ENCODE data around the gene ZPBP. TPM values are rescaled to one million over a fixed set of nuclear protein-coding genes. Genes with fewer than 3 reads are reported as not detected.

ZPBP gene
- total and polyA plus RNA-seq, 2 experiments from 2014 or later = not detected

GRCh38 chr7:50121286-50121685 lies 28.2 kb upstream of the ZPBP start:
- Histone ChIP-seq H3K79me2 (no peaks in the 10 kb centered on the region), H3K27me3 (peaks cover 5% of the 10 kb centered on the region), H3K27ac (no peak overlapping the region), H3K4me2 (no peak overlapping the region), H3K9me2 (replicated peaks; ENCODE audit: insufficient read depth) (no peaks in the 10 kb centered on the region), H3K36me3 (replicated peaks; ENCODE audit: insufficient read depth, low read depth) (no peaks in the 10 kb centered on the region), H3K4me1 (ENCODE audit: insufficient read depth) (no peaks in the 10 kb centered on the region), H4K20me1 (ENCODE audit: insufficient read depth, poor library complexity, severe bottlenecking) (no peaks in the 10 kb centered on the region), H3K4me3 (no peak overlapping the region), H2AFZ (no peak overlapping the region), H3K9me3 (ENCODE audit: low read depth) (no peaks in the 10 kb centered on the region)
- TF ChIP-seq EZH2phosphoT487 (IDR thresholded peaks at IDR 0.05; ENCODE audit: low read depth, severe bottlenecking, unreplicated experiment) = no peak
- no peak for TF ChIP-seq EZH2 (IDR thresholded peaks at IDR 0.05; ENCODE audit: borderline replicate concordance)
- TF ChIP-seq CTCF (IDR thresholded peaks at IDR 0.05; ENCODE audit: poor library complexity) = no peak
- 91% methylated on average over 3 of the region's 3 CpGs for WGBS (ENCODE audit: low lambda C conversion rate, missing lambda C conversion rate)
- no peak for DNase-seq (ENCODE audit: low spot score)

- Histone ChIP-seq H3K9me2 (replicated peaks; ENCODE audit: insufficient read depth) (no peaks in the 10 kb centered on the region), H3K27ac (no peak overlapping the region), H2AFZ (no peak overlapping the region), H3K36me3 (replicated peaks; ENCODE audit: insufficient read depth, low read depth) (no peaks in the 10 kb centered on the region), H4K20me1 (ENCODE audit: insufficient read depth, poor library complexity, severe bottlenecking) (no peaks in the 10 kb centered on the region), H3K4me3 (no peak overlapping the region), H3K27me3 (peaks cover 5% of the 10 kb centered on the region), H3K4me2 (no peak overlapping the region), H3K79me2 (no peaks in the 10 kb centered on the region), H3K9me3 (ENCODE audit: low read depth) (no peaks in the 10 kb centered on the region), H3K4me1 (ENCODE audit: insufficient read depth) (no peaks in the 10 kb centered on the region)
- peak; percentile 8 for DNase-seq (ENCODE audit: low spot score)
- WGBS (ENCODE audit: low lambda C conversion rate, missing lambda C conversion rate) = 72% methylated on average over 9 of the region's 9 CpGs
- TF ChIP-seq CTCF (IDR thresholded peaks at IDR 0.05; ENCODE audit: poor library complexity) = no peak
- TF ChIP-seq EZH2phosphoT487 (IDR thresholded peaks at IDR 0.05; ENCODE audit: low read depth, severe bottlenecking, unreplicated experiment) = no peak
- no peak for TF ChIP-seq EZH2 (IDR thresholded peaks at IDR 0.05; ENCODE audit: borderline replicate concordance)
These were observed 27.0 kb upstream of the ZPBP start for GRCh38 chr7:50119815-50120637.

- H3K27me3 ChIP-seq = peaks cover 5% of the 10 kb centered on the region
- DNase-seq (ENCODE audit: low spot score) = no peak
- H3K4me2 ChIP-seq = no peak overlapping the region
- no peaks in the 10 kb centered on the region for H3K9me2 ChIP-seq (replicated peaks; ENCODE audit: insufficient read depth)
- H3K9me3 ChIP-seq (ENCODE audit: low read depth) = no peaks in the 10 kb centered on the region
- no peak overlapping the region for H2AFZ ChIP-seq
- H3K4me1 ChIP-seq (ENCODE audit: insufficient read depth) = no peaks in the 10 kb centered on the region
- TF ChIP-seq CTCF (IDR thresholded peaks at IDR 0.05; ENCODE audit: poor library complexity) = no peak
- TF ChIP-seq EZH2 (IDR thresholded peaks at IDR 0.05; ENCODE audit: borderline replicate concordance) = no peak
- no peak for TF ChIP-seq EZH2phosphoT487 (IDR thresholded peaks at IDR 0.05; ENCODE audit: low read depth, severe bottlenecking, unreplicated experiment)
- no peaks in the 10 kb centered on the region for H4K20me1 ChIP-seq (ENCODE audit: insufficient read depth, poor library complexity, severe bottlenecking)
- WGBS (ENCODE audit: low lambda C conversion rate, missing lambda C conversion rate) = 92% methylated on average over 2 of the region's 2 CpGs
- H3K4me3 ChIP-seq = no peak overlapping the region
- no peaks in the 10 kb centered on the region for H3K36me3 ChIP-seq (replicated peaks; ENCODE audit: insufficient read depth, low read depth)
- H3K27ac ChIP-seq = no peak overlapping the region
- no peaks in the 10 kb centered on the region for H3K79me2 ChIP-seq
These were observed 19.2 kb upstream of the ZPBP start for GRCh38 chr7:50112250-50112649.

Measured in hepatocyte (in vitro differentiated cells).